ENCODE data around the gene SGCE. TPM values are rescaled to one million over a fixed set of nuclear protein-coding genes. Genes with fewer than 3 reads are reported as not detected.

SGCE gene
- total RNA-seq, 1 experiment from 2014 or later = 21.9 TPM

DNA sequence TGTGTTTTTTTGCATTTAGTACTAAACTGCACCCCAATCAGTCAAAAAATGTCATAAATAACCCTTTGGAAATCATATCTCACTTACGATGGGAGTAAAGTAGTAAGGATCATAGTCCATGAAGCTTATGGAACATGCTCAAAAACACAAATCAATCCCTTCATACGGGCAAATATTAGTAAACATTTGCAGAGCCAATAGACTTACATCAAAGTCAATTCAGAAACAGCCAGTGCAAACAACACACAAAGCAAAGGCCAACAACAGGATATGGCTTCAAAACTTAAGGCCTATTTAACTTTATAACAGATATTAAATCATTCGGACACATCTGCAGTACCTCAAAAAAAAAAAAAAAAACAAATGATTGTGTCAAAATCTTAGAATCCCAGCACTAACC lies 32.1 kb downstream of the SGCE start:
- DNase-seq (ENCODE audit: low read depth) = no peak

DNA sequence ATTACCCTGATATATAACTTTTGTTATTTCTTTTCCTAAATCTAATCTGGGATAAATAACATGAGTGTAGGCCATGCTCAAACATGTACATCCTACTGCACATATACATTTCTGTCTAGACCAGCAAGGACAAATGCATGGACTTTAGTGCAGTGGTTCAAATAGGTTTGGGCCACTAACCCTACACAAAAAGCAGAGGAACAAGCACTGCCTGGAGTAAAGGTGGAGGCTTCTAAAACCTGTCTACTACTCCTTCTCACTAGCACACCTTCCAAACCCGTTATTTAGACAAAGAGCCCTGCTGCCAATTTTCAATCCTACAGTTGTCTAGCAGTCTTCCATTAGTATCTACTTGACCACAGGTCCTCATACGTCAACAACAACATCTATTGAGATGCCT lies 34.8 kb downstream of the SGCE start:
- DNase-seq (ENCODE audit: low read depth) = no peak

DNA sequence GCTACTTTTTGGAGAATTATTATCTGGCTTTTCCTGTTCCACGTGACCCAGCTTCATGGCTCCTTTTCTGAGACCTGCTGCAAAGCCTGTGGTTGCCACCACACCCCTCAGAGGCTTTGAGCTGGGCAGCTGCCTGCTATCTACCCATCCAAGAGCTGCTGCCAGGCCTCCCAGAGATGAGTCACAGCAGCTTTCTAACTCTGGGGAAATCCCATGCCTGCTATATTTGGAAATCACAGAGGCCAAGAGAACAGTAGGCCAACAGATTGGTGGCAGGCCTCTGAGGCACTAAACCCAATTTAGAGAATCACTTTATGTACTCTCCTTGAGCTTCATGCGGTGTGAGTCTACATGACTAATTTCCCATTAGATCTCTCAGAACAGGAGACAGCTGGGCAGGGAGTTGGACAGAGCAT lies 35.2 kb downstream of the SGCE start:
- peak; percentile 95 for DNase-seq (ENCODE audit: low read depth)

DNA sequence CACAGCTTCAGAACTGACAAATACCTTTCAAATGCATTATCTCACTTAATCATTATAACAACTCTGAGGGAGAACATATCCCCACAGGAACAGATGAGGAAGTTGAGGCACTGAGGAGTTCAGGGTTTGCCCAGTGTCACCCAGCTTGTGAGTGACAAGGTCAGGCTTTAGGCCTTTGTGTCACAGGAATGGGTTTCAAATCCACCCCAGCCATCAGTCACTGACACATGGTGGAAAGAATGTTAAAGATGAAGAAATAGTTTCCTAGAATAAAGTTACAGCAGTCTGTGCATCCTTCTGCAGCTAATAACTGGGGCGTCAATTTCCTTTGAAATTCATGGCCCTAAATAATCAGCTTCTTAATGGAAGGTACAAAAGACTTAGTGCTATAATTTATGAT lies 37.8 kb downstream of the SGCE start:
- DNase-seq (ENCODE audit: low read depth) = no peak

DNA sequence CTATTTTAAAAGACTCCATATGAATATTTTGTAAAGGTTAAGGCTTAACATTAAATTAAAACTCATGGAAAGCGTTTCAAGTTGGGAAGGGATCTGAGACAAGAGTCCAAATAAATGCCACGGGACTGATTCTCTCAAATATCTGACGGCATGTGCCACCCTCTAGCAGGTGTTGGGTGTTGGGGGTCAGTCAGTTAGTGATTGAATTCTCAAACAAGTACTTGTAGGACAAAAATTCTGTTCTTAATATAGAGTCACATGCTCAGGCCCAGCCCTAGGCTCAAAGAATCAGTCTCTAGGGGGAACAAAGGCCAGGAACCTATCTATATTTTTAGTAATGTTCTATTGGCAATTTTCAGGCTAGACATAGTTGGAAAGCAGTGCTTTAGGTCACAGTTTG lies 39.1 kb downstream of the SGCE start:
- DNase-seq (ENCODE audit: low read depth) = no peak

DNA sequence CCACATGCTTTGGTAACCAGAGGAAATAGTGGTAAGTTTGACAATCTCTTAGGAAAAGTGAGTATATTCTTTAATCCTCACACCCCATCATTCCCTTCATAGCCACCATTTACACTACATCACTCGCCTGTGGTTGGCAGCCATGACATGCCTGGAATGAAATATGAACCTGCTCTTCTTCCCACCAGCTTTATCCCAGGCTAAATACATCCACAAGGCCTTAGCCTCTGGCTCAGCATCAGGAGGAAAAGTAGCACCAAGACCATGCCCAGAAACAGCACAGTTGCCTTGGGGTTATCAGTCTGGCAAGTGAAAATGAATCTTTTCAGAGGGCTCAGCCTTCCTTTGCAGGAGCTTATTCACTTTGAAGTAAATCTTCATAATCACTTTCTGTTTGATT lies 40.3 kb downstream of the SGCE start:
- DNase-seq (ENCODE audit: low read depth) = no peak

DNA sequence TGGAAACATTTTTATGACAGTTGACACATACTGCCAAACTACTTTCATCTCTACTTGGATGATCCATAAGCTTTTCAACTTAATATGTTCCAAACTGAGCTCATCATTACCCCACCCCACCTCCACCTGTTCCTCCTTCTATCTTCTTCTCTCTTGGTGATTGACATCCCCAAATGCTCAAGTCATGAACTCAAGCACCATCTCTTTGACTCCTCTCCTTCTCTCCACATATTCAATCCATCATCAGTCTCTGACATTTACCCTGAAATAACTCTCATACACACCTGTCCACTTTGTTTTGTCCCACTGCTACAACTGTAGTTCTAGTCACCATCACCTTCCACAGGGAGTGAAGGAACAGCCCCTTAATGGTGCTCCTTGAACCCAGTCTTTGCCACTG lies 43.3 kb downstream of the SGCE start:
- DNase-seq (ENCODE audit: low read depth) = no peak

DNA sequence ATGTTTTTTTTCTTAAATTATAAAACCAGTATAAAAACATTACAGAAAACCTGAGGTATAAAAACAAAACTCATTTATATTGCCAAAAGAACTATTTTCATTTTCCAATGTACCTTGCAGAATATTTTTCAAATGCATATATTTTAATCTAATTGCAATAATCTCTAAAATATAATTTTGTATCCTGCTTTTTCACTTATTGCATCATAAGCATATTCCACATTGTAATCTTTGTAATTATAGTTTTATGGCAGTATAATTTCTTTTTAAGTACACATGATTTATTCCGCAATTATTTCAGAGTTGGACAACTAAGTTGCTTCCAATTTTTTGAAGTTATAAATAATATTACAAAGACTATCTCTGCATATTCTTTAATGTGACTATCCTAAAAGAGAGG lies 43.7 kb downstream of the SGCE start:
- DNase-seq (ENCODE audit: low read depth) = no peak

DNA sequence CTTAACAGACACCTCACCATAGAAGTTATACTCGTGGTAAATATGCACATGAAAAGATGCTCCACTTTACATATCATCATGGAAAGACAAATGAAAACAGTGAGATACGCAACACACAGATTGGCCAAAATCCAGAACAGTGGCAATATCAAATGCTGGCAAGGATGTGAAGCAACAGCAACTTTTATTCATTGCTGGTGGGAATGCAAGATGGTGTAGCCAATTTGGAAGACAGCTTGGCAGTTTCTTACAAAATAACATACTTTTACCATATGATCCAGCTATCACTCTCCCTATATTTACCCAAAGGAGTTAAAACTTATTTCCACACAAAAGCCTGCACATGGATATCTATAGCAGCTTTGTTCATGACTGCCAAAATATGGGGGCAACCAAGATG lies 46.4 kb downstream of the SGCE start:
- no peak for DNase-seq (ENCODE audit: low read depth)

DNA sequence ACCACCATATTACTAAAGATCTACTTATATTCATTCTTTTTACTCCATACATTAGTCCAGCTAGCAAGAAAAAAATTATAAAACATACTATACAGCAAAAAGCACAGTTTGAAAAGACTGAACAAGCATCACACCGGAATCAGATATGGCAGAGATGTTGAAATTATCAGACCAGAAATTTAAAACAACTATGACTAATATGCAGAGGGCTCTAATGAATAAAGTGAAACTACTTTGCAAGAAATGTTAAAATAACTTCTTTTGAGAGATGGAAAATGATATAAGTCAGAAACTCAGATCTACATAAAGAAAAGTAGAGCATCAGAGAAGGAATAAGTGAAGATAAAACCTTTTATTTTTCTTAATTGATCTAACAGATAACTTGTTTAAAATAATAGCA lies 50.9 kb downstream of the SGCE start:
- DNase-seq (ENCODE audit: low read depth) = no peak

DNA sequence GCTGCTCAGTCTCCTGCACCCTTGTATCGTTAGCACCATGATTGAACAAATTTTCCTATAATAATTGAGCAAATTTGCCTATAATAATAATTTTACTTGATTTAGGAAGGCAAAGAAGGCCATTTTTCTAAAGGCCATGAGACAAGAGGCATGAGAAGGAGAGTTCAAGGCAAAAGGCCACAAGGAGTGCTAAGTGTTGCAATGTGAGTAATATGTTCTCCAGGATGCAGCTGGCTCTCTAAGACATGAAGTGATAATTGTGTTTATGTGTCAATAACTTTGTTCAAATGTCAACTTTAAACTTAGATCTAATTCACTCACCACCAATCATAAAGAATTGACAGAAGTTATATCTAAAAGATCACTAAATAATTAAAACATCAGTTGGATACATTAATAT lies 53.8 kb downstream of the SGCE start:
- DNase-seq (ENCODE audit: low read depth) = no peak

DNA sequence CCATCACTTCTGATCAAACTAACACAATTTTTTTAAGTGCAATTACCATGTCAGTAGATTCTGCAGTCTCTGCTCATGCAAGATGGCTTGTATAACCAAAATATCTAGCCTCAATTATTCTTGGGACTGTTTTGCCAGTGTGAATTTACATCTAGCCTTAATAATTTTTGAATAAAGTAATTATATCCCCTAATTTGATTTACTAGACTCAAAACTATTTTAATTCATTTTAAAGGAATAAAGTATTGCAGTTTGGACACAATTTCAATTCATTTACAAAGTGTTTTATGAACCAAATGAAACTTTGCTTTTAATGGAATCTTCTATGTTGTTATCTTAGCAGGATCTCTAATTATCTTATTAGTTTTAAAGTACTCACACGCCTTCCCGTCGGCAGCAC lies 55.7 kb downstream of the SGCE start:
- DNase-seq (ENCODE audit: low read depth) = no peak

DNA sequence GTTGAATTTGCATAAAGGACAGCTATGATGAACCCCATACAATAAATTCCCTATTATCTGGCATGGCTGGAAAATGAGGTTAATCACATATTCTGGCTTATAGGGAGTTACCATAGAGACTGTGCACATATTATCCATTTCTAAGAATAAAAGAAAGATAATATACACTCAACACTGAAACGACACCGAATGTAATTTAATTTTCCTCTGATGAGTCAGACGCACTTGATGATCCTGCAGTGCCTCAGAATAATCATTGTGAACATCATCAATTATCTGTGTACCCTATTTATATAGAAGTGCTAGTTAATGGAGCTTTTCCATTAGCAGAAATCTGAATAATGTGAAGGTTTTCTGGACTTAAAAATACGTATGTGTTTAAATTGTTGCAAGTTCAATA lies 60.2 kb downstream of the SGCE start:
- no peak for DNase-seq (ENCODE audit: low read depth)

DNA sequence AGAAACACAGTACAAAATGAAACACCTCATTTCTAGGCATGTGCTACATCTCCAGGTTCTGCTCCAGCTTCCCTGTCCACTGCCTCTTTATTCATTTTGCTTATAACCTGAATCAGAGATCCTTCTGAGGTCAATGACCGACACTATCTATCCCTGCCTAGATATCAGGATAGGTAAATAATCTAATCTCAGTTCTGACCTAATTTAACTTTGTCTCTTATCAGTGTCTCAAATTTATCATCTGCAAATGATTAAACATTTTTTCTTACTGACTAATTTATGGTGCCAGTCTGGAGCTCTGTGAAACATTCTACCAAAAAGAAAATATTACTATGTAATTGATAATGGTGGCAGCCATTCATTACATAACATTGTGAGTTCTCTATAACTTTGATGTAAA lies 61.1 kb downstream of the SGCE start:
- no peak for DNase-seq (ENCODE audit: low read depth)

DNA sequence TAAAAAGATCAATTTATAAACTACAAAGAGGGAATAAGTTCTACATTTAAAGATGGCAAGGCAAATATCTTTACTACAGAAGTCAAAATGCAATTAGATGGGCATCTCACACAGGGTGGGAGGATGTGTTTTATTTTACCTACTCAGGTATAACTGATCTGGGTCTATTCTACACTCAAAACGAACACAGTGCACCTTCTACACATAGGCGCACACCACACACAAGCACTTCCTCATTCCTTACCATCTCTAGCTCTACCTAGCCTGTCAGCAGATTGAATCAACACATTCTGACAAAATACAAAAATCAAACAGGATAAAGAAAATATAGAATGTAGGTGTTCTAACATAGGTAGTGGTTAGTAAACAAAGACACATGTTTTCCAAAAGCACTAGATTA lies 64.8 kb downstream of the SGCE start:
- no peak for DNase-seq (ENCODE audit: low read depth)

DNA sequence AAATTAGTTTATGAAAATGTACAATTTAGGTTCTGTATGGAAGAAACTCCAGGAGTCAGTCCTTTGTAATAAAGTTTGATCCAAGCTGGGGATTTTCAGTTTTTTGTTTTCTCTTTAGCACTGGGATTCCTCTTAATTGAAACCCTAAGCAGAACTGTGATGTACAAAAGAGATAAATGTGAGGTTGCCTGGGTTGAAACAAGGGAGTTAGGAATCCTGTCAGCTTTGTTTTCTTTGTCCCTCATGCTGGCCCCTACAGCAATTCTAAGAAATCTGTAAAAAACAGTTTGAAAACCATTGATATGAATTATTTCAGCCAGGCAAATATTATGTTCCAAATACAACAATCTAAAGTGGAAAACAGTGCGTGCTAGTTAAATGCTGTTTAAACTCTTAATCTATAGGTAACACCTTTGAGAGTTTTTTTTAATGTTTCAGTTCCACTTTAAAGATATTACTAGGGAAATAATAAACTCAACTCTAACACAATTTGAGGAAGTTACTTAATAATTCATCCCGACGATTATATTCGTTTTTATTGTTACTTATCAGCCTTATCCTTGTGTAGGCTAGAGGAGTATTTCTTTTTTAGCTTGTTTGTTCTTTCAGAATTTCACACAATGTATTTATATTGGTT lies 65.3 kb downstream of the SGCE start:
- no peak for DNase-seq (ENCODE audit: low read depth)

DNA sequence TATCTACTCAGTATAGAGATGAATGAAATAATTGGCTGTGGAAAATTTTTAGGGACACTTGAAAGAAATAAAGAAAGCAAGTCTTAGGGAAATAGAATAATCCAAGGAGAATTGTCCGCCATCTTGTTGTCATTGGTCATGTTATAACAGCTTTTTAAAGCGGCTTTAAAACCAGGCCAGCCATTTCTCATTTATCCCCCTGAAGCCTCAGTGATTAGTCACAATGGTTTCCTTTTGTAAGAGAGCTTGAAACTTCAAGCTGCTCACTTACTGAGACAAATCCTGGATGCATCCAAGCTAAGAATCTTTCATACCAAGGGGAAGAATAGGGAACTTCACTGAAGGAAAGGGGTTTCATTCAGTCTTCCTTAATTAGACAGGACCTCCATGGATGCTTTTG lies 67.9 kb downstream of the SGCE start:
- DNase-seq (ENCODE audit: low read depth) = no peak

DNA sequence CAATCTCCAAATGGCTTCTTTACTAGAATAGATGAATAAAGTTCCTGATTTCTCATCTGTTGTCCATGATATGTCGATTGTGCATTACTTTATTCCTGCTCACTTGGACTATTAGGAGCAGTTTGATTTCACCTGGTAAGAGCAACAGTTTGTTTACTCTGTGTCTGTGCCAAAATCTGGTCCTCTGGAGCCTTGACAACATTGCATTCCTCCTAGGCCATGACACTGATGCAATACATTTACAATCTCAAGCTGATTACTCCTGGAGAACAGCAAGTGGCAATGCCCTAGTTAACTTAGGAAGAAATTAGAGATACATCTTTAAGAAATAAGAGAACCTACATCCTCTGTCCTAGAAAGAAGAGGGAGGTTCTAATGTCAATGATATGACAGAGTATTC lies 71.8 kb downstream of the SGCE start:
- no peak for DNase-seq (ENCODE audit: low read depth)

DNA sequence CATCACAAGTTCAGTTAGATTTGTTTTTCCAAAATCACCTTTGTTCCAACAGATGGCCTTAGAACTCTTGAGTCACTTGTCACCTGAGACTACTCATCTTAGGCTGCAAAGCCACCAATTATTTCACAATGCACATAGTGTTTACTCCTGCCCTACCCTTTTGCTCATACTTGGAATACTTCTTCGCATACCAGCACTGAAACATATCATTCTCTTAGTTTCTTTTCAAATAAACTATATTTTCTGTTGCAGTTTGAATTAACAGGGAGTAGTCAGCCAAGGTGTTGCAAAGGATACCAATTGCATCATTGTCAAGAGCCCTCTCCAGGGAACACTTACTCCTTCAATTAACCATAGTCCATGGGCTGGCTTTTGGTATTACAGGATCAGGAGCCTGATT lies 75.3 kb downstream of the SGCE start:
- no peak for DNase-seq (ENCODE audit: low read depth)

DNA sequence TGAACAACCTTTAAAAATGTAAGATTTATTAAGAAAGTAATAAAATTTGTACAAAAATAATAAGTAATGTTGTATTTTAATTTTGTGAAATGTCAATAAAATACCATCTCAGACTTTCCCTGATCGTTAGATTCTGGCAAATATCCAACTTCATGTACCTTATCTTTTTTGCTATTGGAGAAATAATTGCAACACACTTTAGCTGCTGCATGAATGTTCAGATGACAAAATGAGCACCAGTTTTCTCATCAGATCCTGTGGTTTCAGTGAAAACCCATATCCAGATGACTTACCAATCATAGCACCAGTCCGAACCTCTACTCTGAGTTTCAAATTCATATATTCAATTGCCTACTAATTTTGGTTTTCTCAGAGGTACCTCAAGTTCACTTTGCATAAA lies 76.5 kb downstream of the SGCE start:
- DNase-seq (ENCODE audit: low read depth) = no peak

DNA sequence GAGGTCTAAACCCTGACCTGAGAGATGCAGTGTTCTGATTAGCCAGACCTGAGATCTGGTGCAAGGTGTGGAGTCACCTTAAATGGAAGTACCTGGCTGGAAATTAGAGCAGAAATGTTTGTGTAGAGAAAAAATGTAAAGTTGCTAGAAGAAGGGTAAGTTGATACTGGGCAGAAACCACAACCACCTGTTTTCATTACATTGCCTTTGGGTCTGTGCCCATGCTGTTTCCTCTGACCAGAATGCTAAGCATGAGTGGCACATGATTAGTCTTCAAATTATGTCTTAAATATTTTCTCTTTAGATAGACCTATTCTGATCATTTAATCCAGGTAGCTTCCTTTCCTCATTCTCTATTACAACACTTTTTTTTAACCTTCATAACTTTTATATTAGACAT lies 77.3 kb downstream of the SGCE start:
- DNase-seq (ENCODE audit: low read depth) = peak; percentile 6

DNA sequence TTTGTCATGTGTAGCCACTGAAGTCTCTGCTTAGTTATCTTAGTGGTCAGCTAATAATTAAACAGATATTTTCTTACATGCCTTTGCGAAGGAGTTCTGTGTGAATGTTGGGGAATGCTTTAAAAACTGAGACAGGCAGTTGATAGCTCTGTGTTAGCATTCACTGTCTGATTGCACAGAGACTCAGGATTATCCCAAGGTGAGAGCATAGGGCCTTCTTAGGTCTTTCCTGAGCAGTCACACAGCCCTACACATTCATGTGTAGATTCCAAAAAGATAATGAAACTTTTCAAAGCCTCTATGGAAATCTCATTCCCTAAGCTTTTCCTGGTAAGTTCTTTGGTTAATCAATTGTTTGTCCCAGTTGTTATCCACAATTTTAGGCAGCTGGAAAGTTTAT lies 78.6 kb downstream of the SGCE start:
- no peak for DNase-seq (ENCODE audit: low read depth)

DNA sequence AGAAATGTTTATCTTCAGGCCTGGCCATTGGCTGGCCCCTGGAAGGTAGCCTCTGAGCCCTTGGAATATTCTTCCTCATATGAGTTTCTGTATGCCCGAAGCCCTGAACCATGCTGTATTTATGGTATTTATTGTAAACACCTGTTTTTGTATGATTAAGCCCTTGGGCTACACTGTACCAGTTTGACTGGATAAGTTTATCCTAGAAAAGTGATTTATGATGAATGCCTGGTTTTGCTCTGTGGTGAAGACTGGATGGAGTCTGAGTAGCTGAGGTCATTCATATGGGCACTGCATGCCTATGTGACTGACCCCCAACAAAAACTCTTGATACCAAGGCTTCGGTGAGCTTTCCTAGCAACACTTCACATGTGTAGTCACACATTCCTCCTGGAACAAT lies 79.6 kb downstream of the SGCE start:
- DNase-seq (ENCODE audit: low read depth) = no peak

DNA sequence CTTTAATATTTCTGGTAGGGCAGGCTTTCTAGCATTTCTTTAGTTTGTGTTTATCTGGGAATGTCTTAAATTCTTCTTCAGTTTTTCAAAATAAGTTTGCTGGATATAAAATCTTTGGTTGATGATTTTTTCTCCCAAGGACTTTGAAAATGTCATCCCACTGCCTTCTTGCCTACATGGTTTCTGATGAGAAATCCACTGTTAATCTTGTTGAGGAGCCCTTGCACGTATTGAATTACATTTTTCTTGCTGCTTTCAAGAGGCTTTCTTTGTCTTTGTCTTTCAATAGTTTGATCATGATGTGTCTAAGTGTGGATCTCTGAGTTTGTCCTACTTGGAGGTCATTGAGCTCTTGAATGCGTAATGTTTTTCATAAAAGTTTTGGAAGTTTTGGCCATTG lies 80.3 kb downstream of the SGCE start:
- no peak for DNase-seq (ENCODE audit: low read depth)

DNA sequence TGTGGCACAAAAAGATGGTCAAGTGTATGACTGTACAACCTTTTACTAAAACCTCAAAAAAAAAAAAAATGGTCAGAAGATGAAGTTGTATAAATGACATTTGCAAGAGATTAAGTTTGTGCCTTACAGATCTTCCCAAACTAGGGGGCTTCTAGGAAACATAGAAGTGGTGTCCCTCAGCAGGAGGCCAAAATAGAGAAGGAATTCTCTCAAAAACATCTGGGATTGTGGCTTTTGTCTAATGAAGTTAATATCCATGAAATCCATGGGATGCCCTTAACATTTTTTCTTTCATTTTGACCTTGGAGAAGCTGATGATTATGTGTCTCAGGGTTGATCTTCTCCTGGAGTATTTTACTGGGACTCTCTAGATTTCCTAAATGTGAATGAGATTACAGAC lies 84.1 kb downstream of the SGCE start:
- DNase-seq (ENCODE audit: low read depth) = no peak

Data from Daoy (cell line).